ENCODE measurements around the gene GTF3C4.

Gene GTF3C4

DNA sequence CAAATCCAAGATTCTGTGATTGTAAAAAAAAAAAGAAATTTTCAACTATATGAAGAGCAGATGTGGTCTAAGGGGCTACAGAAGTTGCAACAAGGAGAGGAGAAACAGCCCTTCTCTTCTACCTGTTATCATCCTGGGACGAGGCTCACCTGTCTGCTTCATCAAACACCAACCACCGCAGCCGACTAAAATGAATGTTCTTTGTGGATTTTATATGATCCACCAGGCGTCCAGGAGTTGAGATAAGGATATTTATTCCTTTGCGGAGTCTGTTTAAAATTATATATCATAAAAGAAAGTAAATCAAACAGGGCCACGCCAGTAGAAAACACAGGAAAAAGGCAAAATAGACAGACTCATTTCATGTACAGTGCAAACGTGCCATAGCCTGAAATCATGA, 22.0 kb upstream of the GTF3C4 start:
- DNase-seq (ENCODE audit: low read depth in 3 of 3): no peak

DNA sequence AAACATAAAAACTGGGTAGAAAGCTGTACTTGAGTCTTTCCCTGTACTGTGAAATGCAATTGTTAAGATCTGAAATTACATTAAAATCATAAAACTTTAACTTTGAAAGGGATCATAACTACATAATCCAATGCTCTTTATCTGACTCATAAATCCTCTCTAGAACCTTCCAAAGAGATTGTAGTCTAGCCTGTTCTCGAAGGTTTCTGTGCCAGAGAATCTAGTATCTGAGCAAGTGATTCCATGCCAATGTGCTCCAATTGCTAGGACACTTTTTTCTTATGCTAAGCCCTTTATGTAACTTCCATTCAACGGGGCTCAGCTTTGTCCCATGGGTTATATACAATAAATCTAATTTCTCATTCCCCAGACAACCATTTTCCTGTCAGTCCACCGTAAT, 21.6 kb upstream of the GTF3C4 start:
- no peak for DNase-seq (ENCODE audit: low read depth in 3 of 3)

GRCh38 chr9:132651259-132651658, 19.0 kb upstream of the GTF3C4 start:
- no peak for DNase-seq (ENCODE audit: low read depth in 3 of 3)

DNA sequence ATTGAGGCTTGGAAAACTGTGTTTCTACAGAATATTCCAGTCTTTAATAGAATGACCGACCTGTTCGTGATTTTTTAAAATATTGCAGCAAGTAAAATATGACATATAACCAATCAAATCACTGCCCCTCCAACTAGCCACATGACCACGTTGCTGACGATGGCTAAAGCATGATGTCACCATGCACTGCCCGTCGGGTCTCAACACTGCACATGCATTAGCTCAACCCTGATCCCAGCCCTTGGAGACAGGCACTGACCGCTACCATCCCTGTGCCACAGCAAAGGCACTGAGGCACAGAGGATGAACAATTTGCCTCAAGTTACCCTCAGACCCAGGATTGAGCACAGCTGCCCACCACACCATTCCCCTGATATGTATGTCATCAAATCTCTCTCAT, 14.0 kb upstream of the GTF3C4 start:
- DNase-seq (ENCODE audit: low read depth in 3 of 3): no peak

GRCh38 chr9:132662152-132662945, 7.9 kb upstream of the GTF3C4 start:
- DNase-seq (ENCODE audit: low read depth in 3 of 3): no peak

- DNase-seq (ENCODE audit: low read depth in 3 of 3): no peak
Measured at GRCh38 chr9:132663117-132663516, 7.1 kb upstream of the GTF3C4 start.

DNA sequence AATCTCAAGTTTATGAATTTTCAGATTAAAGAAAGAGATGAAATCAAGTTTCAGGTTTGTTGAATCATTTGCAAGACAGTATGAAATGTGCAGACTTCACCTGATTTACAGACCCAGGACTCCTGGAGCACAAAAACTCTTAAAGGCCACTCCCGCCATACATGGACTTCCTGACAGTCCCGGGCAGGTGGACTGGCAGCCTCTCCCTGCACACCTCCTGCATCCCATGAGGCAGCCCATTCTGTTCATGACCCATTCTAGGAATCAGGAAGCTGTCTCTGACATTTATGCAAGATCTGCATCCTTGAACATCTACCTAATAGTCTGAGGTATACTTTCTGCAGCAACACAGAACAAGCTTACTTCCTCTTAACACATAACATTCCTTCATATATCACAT, 6.4 kb upstream of the GTF3C4 start:
- DNase-seq (ENCODE audit: low read depth in 3 of 3): no peak

- DNase-seq (ENCODE audit: low read depth in 3 of 3): no peak
Measured at GRCh38 chr9:132669319-132669697, 956 bp upstream of the GTF3C4 start.

GRCh38 chr9:132669698-132670456, 387 bp upstream of the GTF3C4 start, which contains the start of gene DDX31:
TSS of gene DDX31 (minus strand) at chr9:132669983. CDS start at chr9:132669934, 49 bp downstream.
- peak; percentile 75 to 85 (median 75) for DNase-seq (ENCODE audit: low read depth in 3 of 3)

DNA sequence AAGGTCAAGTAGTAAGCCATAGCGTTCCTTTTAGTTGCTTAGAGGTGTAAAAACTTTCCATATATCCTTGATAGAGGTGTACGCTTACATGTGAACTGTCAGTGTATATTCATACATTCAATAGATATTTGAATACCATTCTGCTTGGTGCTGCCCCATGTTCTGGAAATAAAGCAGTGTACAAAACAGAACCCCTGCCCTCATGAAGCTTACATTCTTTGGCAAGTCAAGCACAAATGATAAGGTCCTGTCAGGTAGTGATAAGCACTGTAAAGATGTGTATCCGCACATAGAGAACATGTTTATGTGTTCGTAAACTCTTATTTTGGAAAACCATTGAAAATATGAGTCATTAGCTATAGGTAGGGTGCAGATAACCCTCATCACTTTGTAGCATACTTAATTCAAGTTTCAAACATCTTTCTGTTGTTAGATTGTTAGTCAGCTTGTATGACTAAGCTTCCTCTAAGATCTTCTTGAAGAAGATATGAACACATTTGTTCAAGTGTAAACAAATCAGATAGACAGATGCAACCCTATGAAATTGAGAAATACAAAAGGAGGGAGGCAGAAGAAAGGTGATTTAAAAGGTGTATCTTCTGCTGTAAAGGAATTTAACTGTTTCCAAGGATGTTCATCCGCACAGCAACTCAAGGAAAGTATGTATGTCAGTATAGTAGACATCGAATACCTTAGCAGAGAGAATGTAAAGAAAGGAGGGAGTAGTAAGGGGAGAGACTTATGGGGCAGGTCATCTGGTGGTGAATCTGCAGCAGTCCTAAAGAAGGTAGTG, 1.6 kb downstream of the GTF3C4 start:
- no peak for DNase-seq (ENCODE audit: low read depth in 3 of 3)

GRCh38 chr9:132672413-132672690, 2.1 kb downstream of the GTF3C4 start:
- DNase-seq (ENCODE audit: low read depth in 3 of 3): no peak

DNA sequence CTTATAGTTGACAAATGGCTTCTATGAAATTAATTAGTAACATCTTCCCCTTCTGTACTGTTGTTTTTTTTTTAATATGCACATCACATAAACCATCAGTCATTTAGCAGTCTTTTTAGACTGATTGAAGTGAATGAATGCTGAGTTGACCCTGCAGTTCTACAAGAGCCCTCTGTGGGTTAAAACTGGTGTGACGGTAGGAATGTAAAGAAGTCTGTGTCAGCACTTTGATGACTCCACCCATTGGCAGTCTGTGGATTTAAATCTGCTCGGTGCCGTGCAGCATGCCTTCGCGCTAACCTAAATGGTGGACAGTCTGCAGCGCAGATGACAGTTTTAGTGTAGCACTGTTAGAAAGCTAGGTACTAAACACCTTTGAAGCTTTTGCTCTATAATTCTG, 3.1 kb downstream of the GTF3C4 start:
- no peak for DNase-seq (ENCODE audit: low read depth in 3 of 3)

DNA sequence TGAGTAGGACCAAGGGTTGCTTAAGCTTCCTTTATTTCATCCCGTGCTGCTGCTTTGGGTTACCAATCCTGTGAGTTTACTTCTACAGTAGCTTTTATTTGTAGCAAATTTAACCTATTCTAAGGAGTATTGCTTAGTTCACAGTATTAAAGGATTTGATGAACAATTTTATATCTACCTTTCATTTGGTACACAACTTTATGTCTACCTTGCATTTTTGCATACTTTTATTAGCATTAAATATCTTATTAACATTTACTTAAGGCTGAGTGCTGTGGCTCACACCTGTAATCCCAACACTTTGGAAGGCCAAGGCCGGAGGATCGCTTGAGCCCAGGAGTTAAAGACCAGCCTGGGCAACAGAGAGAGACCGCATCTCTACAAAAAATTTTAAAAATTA, 4.2 kb downstream of the GTF3C4 start:
- no peak for DNase-seq (ENCODE audit: low read depth in 3 of 3)

GRCh38 chr9:132677976-132678375, 7.7 kb downstream of the GTF3C4 start:
- no peak for DNase-seq (ENCODE audit: low read depth in 3 of 3)

DNA sequence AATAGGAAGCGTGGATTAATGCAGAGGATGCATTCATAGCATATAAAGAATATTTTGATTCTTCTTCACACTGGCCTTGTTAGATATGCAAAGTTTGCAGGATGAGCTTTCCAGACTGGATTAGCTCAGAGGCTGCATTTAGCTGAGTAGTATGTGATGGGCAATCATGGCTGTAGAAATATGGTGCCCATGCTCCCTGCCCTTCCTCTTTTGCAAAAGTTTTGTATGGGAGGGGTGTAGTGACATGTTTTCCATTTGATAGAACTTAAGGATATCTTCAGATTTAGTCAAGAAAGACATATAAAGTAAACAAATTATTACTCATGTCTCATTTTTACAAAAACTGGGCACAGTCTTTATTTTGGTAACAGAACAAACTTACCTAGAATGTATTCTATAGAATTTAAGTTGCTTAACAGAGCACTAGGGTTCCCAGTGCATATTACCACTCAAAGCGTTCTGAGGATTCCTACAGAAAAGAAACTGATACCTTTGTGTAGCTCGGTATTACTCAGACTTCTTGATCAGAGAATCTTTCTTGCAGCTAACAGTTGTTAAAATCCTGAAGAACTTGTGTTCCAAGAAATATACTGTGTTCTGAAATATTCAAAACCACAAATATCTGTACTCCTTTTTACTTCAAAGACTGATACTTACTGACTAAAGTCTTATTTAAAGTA, 9.8 kb downstream of the GTF3C4 start:
- no peak for DNase-seq (ENCODE audit: low read depth in 3 of 3)

GRCh38 chr9:132681561-132681960, 11.3 kb downstream of the GTF3C4 start:
- no peak for DNase-seq (ENCODE audit: low read depth in 3 of 3)

GRCh38 chr9:132683873-132684272, 13.6 kb downstream of the GTF3C4 start:
- no peak for DNase-seq (ENCODE audit: low read depth in 3 of 3)

- DNase-seq (ENCODE audit: low read depth in 3 of 3): no peak
Measured at GRCh38 chr9:132690696-132691095, 20.4 kb downstream of the GTF3C4 start.

DNA sequence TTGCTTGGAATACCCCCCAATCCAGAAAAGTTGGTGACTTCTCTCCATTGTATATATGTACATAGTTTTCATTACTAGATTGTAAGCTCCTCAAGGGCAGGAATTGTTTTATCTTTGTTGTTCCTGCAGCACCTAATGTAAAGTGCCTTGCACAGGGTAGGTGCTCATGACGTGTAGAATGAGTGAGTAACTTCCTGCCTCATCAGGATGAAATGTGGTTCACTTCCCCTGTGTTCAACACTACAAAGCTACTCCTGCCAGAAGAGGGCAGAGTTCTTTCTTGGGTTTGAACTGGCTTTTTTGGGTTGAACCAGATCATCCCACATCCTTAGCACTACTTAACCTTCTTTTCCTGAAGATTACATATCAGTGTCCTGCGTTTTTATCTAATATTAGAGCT, 23.9 kb downstream of the GTF3C4 start:
- peak in 1 of 3 experiments; percentile 2 for DNase-seq (ENCODE audit: low read depth in 3 of 3)

GRCh38 chr9:132697230-132697629, 27.0 kb downstream of the GTF3C4 start:
- no peak for DNase-seq (ENCODE audit: low read depth in 3 of 3)

DNA sequence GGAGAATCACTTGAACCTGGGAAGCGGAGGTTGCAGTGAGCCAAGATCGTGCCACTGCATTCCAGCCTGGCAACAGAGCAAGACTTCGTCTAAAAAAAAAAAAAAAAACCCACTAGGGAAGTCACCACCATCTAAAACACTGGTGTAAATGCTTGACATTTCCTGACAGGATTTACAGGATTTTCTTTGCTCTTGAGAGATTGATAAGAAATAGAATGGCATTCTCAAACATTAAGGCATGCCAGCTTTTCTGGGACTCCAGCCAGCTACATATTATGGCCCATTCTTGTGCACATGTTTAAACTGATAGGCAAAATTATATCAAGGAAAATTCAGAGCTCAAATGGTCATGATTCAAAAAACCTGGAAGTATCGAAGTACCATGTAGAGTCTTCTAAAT, 28.7 kb downstream of the GTF3C4 start:
- DNase-seq (ENCODE audit: low read depth in 3 of 3): no peak

DNA sequence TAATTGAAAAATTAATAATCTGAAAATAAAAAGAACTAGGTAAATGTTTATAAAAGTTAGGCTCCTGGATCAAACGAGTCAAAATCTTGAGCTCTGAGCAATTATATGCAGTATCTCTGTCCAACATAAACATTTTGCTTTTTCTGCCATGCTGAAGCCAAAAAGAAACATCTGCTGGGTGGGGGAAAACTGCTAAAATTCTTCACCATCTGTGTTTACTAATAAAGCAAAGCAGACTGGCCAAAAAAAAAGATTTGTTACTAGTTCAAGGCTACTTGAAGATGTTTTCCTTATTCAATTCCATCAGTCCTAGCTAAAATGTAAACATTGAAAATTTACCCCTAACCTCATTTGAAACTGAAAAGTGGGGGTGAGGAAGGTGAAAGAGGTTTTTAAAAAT, 29.7 kb downstream of the GTF3C4 start:
- no peak for DNase-seq (ENCODE audit: low read depth in 3 of 3)
